ENCODE data around the gene ZC3HAV1. TPM values are rescaled to one million over a fixed set of nuclear protein-coding genes. Genes with fewer than 3 reads are reported as not detected.

Gene ZC3HAV1
- 10 to 100 TPM; 67.6 to 76.0 TPM for total RNA-seq
- polyA plus RNA-seq (2013, experiment 1 of 2), result 11.4 TPM
- 13.9 TPM for polyA plus RNA-seq (2013, experiment 2 of 2)
- long read RNA-seq, experiment 1, partial matches to known transcripts, result 5 of 26 reads
- long read RNA-seq, experiment 1, other reads (novel, unspliced or antisense), result 20 of 26 reads
- long read RNA-seq, experiment 2, full-length matches to known transcripts, result 65 of 114 reads
- long read RNA-seq, experiment 2, partial matches to known transcripts, result 13 of 114 reads
- long read RNA-seq, experiment 2, other reads (novel, unspliced or antisense), result 36 of 114 reads
- long read RNA-seq, experiment 3, full-length matches to known transcripts, result 206 of 263 reads
- long read RNA-seq, experiment 3, partial matches to known transcripts, result 38 of 263 reads
- long read RNA-seq, experiment 3, other reads (novel, unspliced or antisense), result 19 of 263 reads
- long read RNA-seq, experiment 4, partial matches to known transcripts, result 1 of 2 reads
- long read RNA-seq, experiment 4, other reads (novel, unspliced or antisense), result 1 of 2 reads

DNA sequence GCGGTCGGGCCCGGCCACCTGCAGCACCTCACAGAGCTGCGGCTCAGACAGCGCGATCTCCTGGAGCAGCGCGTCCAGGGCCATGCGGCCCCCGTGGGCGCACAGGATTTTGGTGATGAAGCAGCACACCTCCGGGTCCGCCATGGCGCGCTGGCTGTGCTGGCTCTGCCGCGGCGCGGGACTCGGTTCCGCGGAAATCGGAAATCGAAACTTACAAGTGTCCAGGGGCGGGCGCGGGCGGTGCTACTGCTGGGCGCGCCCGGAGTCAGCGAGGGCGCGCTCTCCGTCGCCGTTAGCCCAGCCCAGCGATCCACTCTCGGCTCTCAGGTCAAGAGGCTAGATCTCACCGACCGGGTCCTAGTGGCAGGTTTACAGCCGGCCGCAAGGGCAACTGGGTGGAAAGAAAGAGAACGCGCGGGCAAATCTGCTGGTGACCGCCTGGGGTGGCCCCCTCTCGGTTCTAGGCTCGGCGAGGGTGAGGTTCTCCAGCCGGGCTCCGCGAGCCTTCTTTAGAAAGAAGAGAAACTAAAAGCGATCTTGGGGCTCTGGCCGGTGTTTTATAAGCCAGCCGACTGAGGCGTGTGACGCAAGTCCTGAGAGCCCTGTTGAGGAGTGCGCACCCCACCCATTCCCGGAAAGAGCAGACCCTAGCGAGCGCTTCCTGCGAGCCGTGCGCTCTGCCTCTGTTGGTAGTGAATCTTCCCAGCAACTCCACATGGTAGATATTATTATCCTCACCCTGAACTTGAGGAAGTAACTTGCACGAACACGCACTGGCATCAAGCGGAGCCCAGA is at the start of gene ZC3HAV1:
TSS of gene ZC3HAV1 (minus strand) at position 533 of the 795 bp plus-strand sequence. CDS start at position 144, 389 bp downstream.
- TF ChIP-seq, protein P1, sequence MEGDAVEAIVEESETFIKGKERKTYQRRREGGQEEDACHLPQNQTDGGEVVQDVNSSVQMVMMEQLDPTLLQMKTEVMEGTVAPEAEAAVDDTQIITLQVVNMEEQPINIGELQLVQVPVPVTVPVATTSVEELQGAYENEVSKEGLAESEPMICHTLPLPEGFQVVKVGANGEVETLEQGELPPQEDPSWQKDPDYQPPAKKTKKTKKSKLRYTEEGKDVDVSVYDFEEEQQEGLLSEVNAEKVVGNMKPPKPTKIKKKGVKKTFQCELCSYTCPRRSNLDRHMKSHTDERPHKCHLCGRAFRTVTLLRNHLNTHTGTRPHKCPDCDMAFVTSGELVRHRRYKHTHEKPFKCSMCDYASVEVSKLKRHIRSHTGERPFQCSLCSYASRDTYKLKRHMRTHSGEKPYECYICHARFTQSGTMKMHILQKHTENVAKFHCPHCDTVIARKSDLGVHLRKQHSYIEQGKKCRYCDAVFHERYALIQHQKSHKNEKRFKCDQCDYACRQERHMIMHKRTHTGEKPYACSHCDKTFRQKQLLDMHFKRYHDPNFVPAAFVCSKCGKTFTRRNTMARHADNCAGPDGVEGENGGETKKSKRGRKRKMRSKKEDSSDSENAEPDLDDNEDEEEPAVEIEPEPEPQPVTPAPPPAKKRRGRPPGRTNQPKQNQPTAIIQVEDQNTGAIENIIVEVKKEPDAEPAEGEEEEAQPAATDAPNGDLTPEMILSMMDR (conservative IDR thresholded peaks at IDR 0.05), result peak; percentile 57
- Histone ChIP-seq H3K9me3 (ENCODE audit: control insufficient read depth, low read length) (no peaks in the 10 kb centered on the region), H3K36me3 (ENCODE audit: control insufficient read depth, insufficient read depth, low read length) (peaks cover 6% of the 10 kb centered on the region), H3K27ac (ENCODE audit: low read depth, low read length) (no peak within 1 kb of the TSS), H3K4me3 (ENCODE audit: low read length) (peak within 1 kb of the TSS; percentile 100), H3K27me3 (ENCODE audit: control insufficient read depth, insufficient read depth, low read length, poor library complexity, severe bottlenecking) (peaks cover 15% of the 10 kb centered on the region), H3K9ac (ENCODE audit: extremely low read depth, low read length, poor library complexity, severe bottlenecking) (peak within 1 kb of the TSS; percentile 73), H3K4me1 (ENCODE audit: control insufficient read depth, insufficient read depth, low read length) (no peaks in the 10 kb centered on the region)
- Mint-ChIP-seq H3K27ac (peak within 1 kb of the TSS; percentile 93), H3K4me3 (peak within 1 kb of the TSS; percentile 96), H3K4me1 (peaks cover 10% of the 10 kb centered on the region), H3K36me3 (ENCODE audit: low read depth) (peaks cover 18% of the 10 kb centered on the region), H3K9me3 (no peaks in the 10 kb centered on the region), H3K27me3 (ENCODE audit: insufficient read depth) (no peaks in the 10 kb centered on the region)
- peak; percentile 88 for DNase-seq
- WGBS, 2 experiments (ENCODE audit: insufficient coverage in 1 of 2, insufficient read length in 1 of 2), result 2 to 4% methylated on average over 46 to 68 of the region's 68 CpGs

DNA sequence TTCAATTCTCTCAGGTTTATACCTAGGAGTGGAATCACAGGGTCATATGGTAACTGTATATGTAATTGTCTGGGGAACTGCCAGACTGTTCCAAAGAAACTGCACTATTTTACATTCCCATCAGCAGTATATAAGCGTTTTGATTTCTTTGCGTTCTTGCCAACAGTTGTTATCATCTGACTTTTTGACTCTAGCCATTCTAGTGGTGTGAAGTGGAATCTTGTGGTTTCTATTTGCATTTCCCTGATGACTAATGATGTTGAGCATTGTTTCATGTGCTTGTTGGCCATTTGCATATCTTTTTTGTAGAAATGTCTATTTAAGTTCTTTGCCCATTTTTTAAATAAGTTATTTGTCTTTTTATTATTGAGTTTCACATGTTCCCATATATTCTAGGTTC is 44.3 kb upstream of the ZC3HAV1 start:
- peaks cover 6% of the 10 kb centered on the region for H3K4me1 ChIP-seq (ENCODE audit: control insufficient read depth, insufficient read depth, low read length)
- H3K27me3 ChIP-seq (ENCODE audit: control insufficient read depth, insufficient read depth, low read length, poor library complexity, severe bottlenecking), result no peaks in the 10 kb centered on the region
- peaks cover 8% of the 10 kb centered on the region for H3K36me3 ChIP-seq (ENCODE audit: control insufficient read depth, insufficient read depth, low read length)
- H3K27ac ChIP-seq (ENCODE audit: low read depth, low read length), result no peak overlapping the region
- TF ChIP-seq, protein P1 (conservative IDR thresholded peaks at IDR 0.05), result no peak
- H3K4me3 ChIP-seq (ENCODE audit: low read length), result no peak overlapping the region
- peaks cover 4% of the 10 kb centered on the region for H3K9me3 ChIP-seq (ENCODE audit: control insufficient read depth, low read length)
- WGBS, 2 experiments (ENCODE audit: insufficient coverage in 1 of 2, insufficient read length in 1 of 2), result 56 to 76% methylated on average over 2 of the region's 2 CpGs
- no peak for DNase-seq
- H3K9ac ChIP-seq (ENCODE audit: extremely low read depth, low read length, poor library complexity, severe bottlenecking), result no peak overlapping the region
- peaks cover 22% of the 10 kb centered on the region for H3K4me1 Mint-ChIP-seq
- H3K27me3 Mint-ChIP-seq (ENCODE audit: insufficient read depth), result no peaks in the 10 kb centered on the region
- H3K36me3 Mint-ChIP-seq (ENCODE audit: low read depth), result peaks cover 10% of the 10 kb centered on the region
- H3K27ac Mint-ChIP-seq, result no peak overlapping the region
- H3K4me3 Mint-ChIP-seq, result no peak overlapping the region
- H3K9me3 Mint-ChIP-seq, result peaks cover 8% of the 10 kb centered on the region

DNA sequence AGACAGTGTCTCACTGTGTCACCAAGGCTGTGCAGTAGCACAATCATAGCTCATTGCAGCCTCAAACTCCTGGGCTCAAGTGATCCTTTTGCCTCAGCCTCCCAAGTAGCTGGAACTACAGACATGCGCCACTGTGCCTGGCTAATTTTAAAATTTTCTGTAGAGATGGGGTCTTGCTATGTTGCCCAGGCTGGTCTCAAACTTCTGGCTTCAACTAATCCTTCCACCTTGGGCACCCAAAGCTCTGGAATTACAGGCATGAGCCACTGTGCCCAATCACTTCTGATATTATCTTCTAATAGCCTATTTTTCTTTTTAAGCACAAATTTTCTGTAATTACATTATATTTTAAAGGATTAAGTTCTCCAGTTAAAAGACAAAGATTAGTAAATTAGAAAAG is 42.6 kb upstream of the ZC3HAV1 start:
- peaks cover 22% of the 10 kb centered on the region for H3K4me1 Mint-ChIP-seq
- no peak overlapping the region for H3K4me3 ChIP-seq (ENCODE audit: low read length)
- H3K4me3 Mint-ChIP-seq, result no peak overlapping the region
- no peak overlapping the region for H3K27ac Mint-ChIP-seq
- TF ChIP-seq, protein P1 (conservative IDR thresholded peaks at IDR 0.05), result no peak
- H3K4me1 ChIP-seq (ENCODE audit: control insufficient read depth, insufficient read depth, low read length), result peaks cover 6% of the 10 kb centered on the region
- DNase-seq, result no peak
- peaks cover 12% of the 10 kb centered on the region for H3K36me3 Mint-ChIP-seq (ENCODE audit: low read depth)
- H3K36me3 ChIP-seq (ENCODE audit: control insufficient read depth, insufficient read depth, low read length), result peaks cover 12% of the 10 kb centered on the region
- no peak overlapping the region for H3K27ac ChIP-seq (ENCODE audit: low read depth, low read length)
- no peak overlapping the region for H3K9ac ChIP-seq (ENCODE audit: extremely low read depth, low read length, poor library complexity, severe bottlenecking)
- H3K27me3 ChIP-seq (ENCODE audit: control insufficient read depth, insufficient read depth, low read length, poor library complexity, severe bottlenecking), result no peaks in the 10 kb centered on the region
- H3K27me3 Mint-ChIP-seq (ENCODE audit: insufficient read depth), result no peaks in the 10 kb centered on the region
- WGBS, 2 experiments (ENCODE audit: insufficient coverage in 1 of 2, insufficient read length in 1 of 2), result 100% methylated on average over 1 of the region's 1 CpG
- no peaks in the 10 kb centered on the region for H3K9me3 Mint-ChIP-seq
- no peaks in the 10 kb centered on the region for H3K9me3 ChIP-seq (ENCODE audit: control insufficient read depth, low read length)
